ENCODE data around the gene CCDC157. TPM values are rescaled to one million over a fixed set of nuclear protein-coding genes. Genes with fewer than 3 reads are reported as not detected.
A peak's percentile ranks its signal among the peaks of the same experiment; 100 is the strongest.

CCDC157 gene
- total RNA-seq, 1 donor from 2014 or later, result 9.3 TPM

- no peaks in the 10 kb centered on the region for H3K9me3 Mint-ChIP-seq
- DNase-seq (ENCODE audit: low read depth, low spot score), result no peak
- peaks cover 23% of the 10 kb centered on the region for H3K4me1 Mint-ChIP-seq
- H3K36me3 Mint-ChIP-seq (ENCODE audit: low read depth), result peaks cover 2% of the 10 kb centered on the region
- TF ChIP-seq, protein P1, sequence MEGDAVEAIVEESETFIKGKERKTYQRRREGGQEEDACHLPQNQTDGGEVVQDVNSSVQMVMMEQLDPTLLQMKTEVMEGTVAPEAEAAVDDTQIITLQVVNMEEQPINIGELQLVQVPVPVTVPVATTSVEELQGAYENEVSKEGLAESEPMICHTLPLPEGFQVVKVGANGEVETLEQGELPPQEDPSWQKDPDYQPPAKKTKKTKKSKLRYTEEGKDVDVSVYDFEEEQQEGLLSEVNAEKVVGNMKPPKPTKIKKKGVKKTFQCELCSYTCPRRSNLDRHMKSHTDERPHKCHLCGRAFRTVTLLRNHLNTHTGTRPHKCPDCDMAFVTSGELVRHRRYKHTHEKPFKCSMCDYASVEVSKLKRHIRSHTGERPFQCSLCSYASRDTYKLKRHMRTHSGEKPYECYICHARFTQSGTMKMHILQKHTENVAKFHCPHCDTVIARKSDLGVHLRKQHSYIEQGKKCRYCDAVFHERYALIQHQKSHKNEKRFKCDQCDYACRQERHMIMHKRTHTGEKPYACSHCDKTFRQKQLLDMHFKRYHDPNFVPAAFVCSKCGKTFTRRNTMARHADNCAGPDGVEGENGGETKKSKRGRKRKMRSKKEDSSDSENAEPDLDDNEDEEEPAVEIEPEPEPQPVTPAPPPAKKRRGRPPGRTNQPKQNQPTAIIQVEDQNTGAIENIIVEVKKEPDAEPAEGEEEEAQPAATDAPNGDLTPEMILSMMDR (conservative IDR thresholded peaks at IDR 0.05), result no peak
- no peak overlapping the region for H3K4me3 Mint-ChIP-seq
- H3K27me3 Mint-ChIP-seq (ENCODE audit: low read depth), result no peaks in the 10 kb centered on the region
- peak overlapping the region; percentile 54 for H3K27ac Mint-ChIP-seq (ENCODE audit: unreplicated experiment)
Measured at GRCh38 chr22:30404307-30404706, 47.5 kb downstream of the CCDC157 start.

DNA sequence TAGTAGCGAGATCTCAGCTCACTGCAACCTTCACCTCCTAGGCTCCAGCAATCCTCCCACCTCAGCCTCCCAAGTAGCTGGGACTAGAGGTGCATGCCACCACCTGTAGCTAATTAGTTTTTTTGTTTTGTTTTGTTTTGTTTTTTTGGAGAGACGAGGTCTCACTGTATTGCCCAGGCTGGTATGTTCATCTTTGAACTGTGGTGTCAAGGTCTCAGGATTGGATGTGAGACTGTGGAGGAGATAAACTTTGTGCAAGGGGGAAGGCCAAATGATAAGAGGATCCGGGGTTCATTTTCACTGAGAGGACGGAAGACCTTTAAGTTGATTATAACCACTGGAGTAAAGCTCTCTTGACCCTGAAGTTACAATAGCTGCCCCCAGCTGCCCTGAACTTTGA, 48.9 kb downstream of the CCDC157 start:
- H3K36me3 Mint-ChIP-seq (ENCODE audit: low read depth), result peaks cover 2% of the 10 kb centered on the region
- H3K4me3 Mint-ChIP-seq, result no peak overlapping the region
- no peaks in the 10 kb centered on the region for H3K27me3 Mint-ChIP-seq (ENCODE audit: low read depth)
- no peaks in the 10 kb centered on the region for H3K9me3 Mint-ChIP-seq
- H3K27ac Mint-ChIP-seq (ENCODE audit: unreplicated experiment), result no peak overlapping the region
- DNase-seq (ENCODE audit: low read depth, low spot score), result no peak
- TF ChIP-seq, protein P1 (conservative IDR thresholded peaks at IDR 0.05), result no peak
- peaks cover 23% of the 10 kb centered on the region for H3K4me1 Mint-ChIP-seq

DNA sequence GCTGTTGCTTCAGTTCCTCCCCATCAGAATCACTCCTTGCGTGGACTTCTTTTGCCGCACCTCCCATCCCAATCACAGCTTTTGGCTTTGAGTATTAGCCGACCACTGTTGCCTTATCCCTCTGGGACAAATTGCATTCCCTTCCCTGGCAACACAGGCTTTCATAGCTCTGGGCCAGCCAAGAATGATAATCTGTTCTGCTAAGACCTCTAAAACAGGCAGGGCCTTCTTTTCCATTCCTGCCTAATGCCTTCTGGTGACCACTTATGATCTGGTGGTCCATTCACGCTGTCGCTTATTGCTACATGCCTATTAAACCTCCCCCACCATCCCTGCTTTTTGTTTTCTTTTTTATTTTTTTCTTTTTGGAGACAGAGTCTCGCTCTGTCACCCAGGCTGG, 49.6 kb downstream of the CCDC157 start:
- Mint-ChIP-seq H3K36me3 (ENCODE audit: low read depth) (peaks cover 2% of the 10 kb centered on the region), H3K27ac (ENCODE audit: unreplicated experiment) (no peak overlapping the region), H3K27me3 (ENCODE audit: low read depth) (no peaks in the 10 kb centered on the region), H3K9me3 (no peaks in the 10 kb centered on the region), H3K4me3 (no peak overlapping the region), H3K4me1 (peaks cover 23% of the 10 kb centered on the region)
- TF ChIP-seq, protein P1 (conservative IDR thresholded peaks at IDR 0.05), result no peak
- DNase-seq (ENCODE audit: low read depth, low spot score), result no peak

DNA sequence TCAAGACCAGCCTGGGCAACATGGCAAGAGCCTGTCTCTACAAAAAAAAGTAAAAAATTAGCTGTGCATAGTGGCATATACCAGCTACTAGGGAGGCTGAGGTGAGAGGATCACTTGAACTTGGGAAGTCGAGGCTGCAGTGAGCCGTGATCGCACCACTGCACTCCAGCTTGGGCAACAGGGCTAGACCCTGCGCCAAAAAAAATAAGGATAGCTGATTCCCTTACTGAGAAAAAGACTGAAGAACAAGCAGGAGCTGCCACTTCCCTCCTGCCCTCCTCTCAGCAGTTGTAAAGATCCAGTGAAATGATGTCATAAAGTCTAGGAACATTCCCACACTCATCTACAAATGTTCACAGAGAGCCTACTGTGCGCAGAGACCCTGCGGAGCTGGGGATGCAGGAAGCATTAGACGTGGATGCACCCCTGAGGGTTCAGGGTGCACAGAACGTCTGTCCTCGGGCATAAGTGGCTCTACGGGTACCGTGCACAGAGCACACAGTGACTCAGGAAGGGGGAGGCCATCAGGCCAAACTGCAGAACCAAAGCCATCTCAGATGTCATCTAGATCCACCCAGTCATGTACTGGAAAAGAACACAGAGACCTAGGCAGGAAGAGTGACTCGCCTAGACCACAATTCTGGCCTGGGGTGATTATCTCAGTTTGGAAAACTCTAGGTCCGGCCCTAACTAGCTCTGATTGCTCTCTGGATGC, 51.7 kb downstream of the CCDC157 start:
- H3K27me3 Mint-ChIP-seq (ENCODE audit: low read depth), result no peaks in the 10 kb centered on the region
- TF ChIP-seq, protein P1 (conservative IDR thresholded peaks at IDR 0.05), result no peak
- H3K36me3 Mint-ChIP-seq (ENCODE audit: low read depth), result peaks cover 2% of the 10 kb centered on the region
- DNase-seq (ENCODE audit: low read depth, low spot score), result no peak
- no peak overlapping the region for H3K27ac Mint-ChIP-seq (ENCODE audit: unreplicated experiment)
- H3K9me3 Mint-ChIP-seq, result no peaks in the 10 kb centered on the region
- peaks cover 17% of the 10 kb centered on the region for H3K4me1 Mint-ChIP-seq
- no peak overlapping the region for H3K4me3 Mint-ChIP-seq

GRCh38 chr22:30411780-30412179, 55.0 kb downstream of the CCDC157 start:
- no peaks in the 10 kb centered on the region for H3K27me3 Mint-ChIP-seq (ENCODE audit: low read depth)
- H3K36me3 Mint-ChIP-seq (ENCODE audit: low read depth), result no peaks in the 10 kb centered on the region
- TF ChIP-seq, protein P1 (conservative IDR thresholded peaks at IDR 0.05), result no peak
- no peaks in the 10 kb centered on the region for H3K9me3 Mint-ChIP-seq
- H3K27ac Mint-ChIP-seq (ENCODE audit: unreplicated experiment), result no peak overlapping the region
- no peak for DNase-seq (ENCODE audit: low read depth, low spot score)
- no peaks in the 10 kb centered on the region for H3K4me1 Mint-ChIP-seq
- no peak overlapping the region for H3K4me3 Mint-ChIP-seq
